22Rv1 (cell line): ENCODE results near the gene TRUB1.
A peak's percentile ranks its signal among the peaks of the same experiment; 100 is the strongest.
"Not testable (repeated sequence)": the region's sequence is repeated elsewhere in the genome, so short reads cannot be mapped to it uniquely, and the experiment has no call there.

Experiments used
- H3K27ac ChIP-seq: fragments of 450-650 bp; 2 replicates; pipeline ENCODE4 v1.5.1; 2017
- ZFX ChIP-seq: fragments of 450-650 bp; IDR thresholded peaks from 2 replicates; pipeline ENCODE4 v1.6.1; 2017; ENCODE audit warnings: antibody characterized with exemption, borderline replicate concordance
- TF ChIP-seq, protein P1 (sequence below): fragments of 450-650 bp; IDR thresholded peaks from 2 replicates; pipeline ENCODE4 v1.5.1; 2017; ENCODE audit warnings: mild to moderate bottlenecking

Gene TRUB1

DNA sequence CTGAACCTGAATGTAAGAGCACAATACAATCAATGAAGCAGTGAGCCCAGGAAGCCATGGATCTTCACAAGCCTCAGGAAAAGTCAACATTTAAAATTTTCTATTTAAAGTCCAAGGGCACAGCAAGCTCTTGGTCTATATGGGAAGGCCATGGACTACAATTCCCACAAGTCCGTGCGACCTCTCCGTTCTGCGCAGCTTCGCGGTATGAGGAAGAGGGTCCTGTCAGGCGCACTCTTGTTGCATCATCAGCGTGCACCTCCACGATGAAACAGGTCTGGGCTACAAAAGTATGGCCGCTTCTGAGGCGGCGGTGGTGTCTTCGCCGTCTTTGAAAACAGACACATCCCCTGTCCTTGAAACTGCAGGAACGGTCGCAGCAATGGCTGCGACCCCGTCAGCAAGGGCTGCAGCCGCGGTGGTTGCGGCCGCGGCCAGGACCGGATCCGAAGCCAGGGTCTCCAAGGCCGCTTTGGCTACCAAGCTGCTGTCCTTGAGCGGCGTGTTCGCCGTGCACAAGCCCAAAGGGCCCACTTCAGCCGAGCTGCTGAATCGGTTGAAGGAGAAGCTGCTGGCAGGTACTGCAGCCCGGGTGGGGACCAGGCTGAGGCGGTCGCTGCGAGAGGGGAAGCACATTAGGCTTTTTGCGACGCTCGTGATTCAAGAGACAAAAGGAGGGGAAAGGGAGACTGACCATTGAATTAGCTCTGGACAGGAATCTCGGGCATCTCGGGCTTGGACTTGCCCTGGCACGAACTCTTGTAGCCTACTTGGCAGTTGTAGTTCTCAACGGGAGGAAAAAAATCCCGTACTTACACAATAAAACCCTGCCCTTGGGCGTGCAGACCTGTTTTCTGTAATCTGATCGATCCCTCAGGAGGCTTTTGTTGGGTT lies at the start of gene TRUB1:
Gene TRUB1 (plus strand): TSS at position 234 of the 894 bp plus-strand sequence. CDS start 59 bp downstream, at position 293.
- TF ChIP-seq, protein P1, sequence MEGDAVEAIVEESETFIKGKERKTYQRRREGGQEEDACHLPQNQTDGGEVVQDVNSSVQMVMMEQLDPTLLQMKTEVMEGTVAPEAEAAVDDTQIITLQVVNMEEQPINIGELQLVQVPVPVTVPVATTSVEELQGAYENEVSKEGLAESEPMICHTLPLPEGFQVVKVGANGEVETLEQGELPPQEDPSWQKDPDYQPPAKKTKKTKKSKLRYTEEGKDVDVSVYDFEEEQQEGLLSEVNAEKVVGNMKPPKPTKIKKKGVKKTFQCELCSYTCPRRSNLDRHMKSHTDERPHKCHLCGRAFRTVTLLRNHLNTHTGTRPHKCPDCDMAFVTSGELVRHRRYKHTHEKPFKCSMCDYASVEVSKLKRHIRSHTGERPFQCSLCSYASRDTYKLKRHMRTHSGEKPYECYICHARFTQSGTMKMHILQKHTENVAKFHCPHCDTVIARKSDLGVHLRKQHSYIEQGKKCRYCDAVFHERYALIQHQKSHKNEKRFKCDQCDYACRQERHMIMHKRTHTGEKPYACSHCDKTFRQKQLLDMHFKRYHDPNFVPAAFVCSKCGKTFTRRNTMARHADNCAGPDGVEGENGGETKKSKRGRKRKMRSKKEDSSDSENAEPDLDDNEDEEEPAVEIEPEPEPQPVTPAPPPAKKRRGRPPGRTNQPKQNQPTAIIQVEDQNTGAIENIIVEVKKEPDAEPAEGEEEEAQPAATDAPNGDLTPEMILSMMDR = no peak
- TF ChIP-seq ZFX = no peak
- H3K27ac ChIP-seq = peak within 1 kb of the TSS; percentile 66

GRCh38 chr10:114893251-114893650 lies 44.7 kb upstream of the TRUB1 start:
- TF ChIP-seq ZFX = no peak
- TF ChIP-seq, protein P1 = no peak
- H3K27ac ChIP-seq = no peak overlapping the region

GRCh38 chr10:114894911-114895310 lies 43.1 kb upstream of the TRUB1 start:
- no peak for TF ChIP-seq ZFX
- TF ChIP-seq, protein P1 = no peak
- no peak overlapping the region for H3K27ac ChIP-seq

DNA sequence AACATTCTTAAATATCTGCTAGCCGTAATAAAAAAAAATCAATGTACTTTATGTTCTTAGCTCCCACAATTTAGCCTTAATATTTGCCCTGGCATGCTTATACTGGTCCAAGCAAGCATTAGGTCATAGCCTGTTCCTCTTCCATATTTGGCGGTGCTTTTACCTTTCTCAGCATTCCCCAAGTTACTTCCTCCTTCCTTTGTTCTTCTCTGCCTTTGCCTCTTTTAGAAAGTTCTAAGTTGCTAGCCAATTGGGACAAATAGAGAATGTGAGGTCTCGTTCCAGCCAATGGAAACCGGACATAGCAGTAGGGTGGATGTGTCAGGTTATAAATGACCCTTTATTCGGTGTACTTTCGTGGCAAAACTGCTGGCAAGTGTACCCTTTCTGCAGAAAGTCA lies 41.0 kb upstream of the TRUB1 start:
- not testable (repeated sequence) for H3K27ac ChIP-seq

GRCh38 chr10:114897593-114897992 lies 40.4 kb upstream of the TRUB1 start:
- H3K27ac ChIP-seq = no peak overlapping the region
- TF ChIP-seq ZFX = no peak
- TF ChIP-seq, protein P1 = no peak

DNA sequence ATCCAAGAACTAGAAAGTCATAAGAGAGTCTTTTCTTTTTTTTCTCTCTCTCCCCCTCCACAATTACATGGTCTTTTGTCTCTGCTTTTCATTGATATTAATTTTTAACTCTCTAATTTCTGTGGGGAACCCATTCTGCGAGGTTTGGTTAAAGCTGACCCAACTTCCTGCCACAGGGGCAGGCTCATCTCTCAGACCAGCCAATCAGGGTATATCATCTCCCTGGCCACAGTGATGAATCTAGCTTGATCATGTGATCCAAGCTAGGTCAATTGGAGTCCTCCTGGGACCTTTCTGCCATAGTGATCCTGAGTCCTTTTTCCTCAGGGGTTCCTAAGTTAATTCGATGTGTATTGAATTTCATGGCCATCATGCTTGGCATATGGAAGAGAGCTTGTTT lies 38.0 kb upstream of the TRUB1 start:
- TF ChIP-seq ZFX = no peak
- TF ChIP-seq, protein P1 = no peak
- no peak overlapping the region for H3K27ac ChIP-seq

DNA sequence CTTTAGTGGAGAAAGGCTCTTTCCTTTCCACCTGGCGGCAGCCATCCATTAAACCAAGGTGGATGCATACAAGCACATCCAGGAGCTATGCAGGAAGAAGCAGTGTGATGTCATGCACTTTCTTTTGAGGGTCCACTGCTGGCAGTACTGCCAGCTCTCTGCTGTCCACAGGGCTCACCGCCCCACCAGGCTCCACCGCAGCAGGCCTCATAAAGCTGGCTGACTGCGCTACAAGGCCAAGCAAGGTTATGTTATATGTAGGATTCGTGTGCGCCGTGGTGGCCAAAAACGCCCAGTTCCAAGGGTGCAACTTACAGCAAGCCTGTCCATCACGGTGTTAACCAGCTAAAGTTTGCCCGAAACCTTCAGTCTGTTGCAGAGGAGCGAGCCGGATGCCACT lies 37.3 kb upstream of the TRUB1 start:
- no peak for TF ChIP-seq ZFX
- TF ChIP-seq, protein P1 = no peak
- H3K27ac ChIP-seq = no peak overlapping the region
